GM10248 (cell line): ENCODE data around the gene GAB3.
"Not testable (repeated sequence)": the region's sequence is repeated elsewhere in the genome, so short reads cannot be mapped to it uniquely, and the experiment has no call there.

Experiments
- CTCF ChIA-PET: fragments of 300-600 bp; sonication (Branson Sonifier 250); formaldehyde crosslinking; extraction: SDS; loops from one replicate; lab custom pipeline; 2021; ENCODE audit warnings: antibody characterized with exemption; lab: Yijun Ruan, JAX
- POLR2A ChIA-PET: fragments of 350-650 bp; sonication (Branson Sonifier 250); formaldehyde crosslinking; extraction: SDS; loops from one replicate; lab custom pipeline; 2020; ENCODE audit warnings: antibody characterized with exemption; lab: Yijun Ruan, JAX
- DNase-seq: peaks from one replicate; pipeline ENCODE4 v3.0.0; 2012; ENCODE audit errors: extremely low spot score
- CTCF ChIP-seq: IDR thresholded peaks from 2 replicates; pipeline ENCODE4 v1.5.1; 2012; ENCODE audit warnings: mild to moderate bottlenecking, low read depth; ENCODE audit errors: extremely low read depth, missing control alignments, control extremely low read depth

GAB3 gene

GRCh38 chrX:154711264-154711663 lies 39.6 kb downstream of the GAB3 start:
- ChIA-PET POLR2A (no interaction called here), CTCF (no interaction called here)
- no peak for DNase-seq
- no peak for TF ChIP-seq CTCF

- no peak for DNase-seq
- POLR2A ChIA-PET = no interaction called here
- no peak for TF ChIP-seq CTCF
- CTCF ChIA-PET = no interaction called here
Measured at GRCh38 chrX:154710309-154710708, 40.6 kb downstream of the GAB3 start.

- ChIA-PET POLR2A (no interaction called here), CTCF (interaction anchor here (1.2 kb wide), 1 partner anchor 17 kb away, joined by 3 read pairs; no protein-coding TSS in a partner anchor)
- TF ChIP-seq CTCF = no peak
- no peak for DNase-seq
Measured at GRCh38 chrX:154698630-154699248, 52.1 kb downstream of the GAB3 start.

- ChIA-PET POLR2A (no interaction called here), CTCF (interaction anchor here (1.1 kb wide), 1 partner anchor 52 kb away, joined by 4 read pairs; no protein-coding TSS in a partner anchor)
- DNase-seq = no peak
- TF ChIP-seq CTCF = no peak
Measured at GRCh38 chrX:154696676-154697045, 54.2 kb downstream of the GAB3 start.

GRCh38 chrX:154695911-154696675 lies 54.8 kb downstream of the GAB3 start:
- ChIA-PET CTCF (interaction anchor here (1.1 kb wide), 1 partner anchor 53 kb away, joined by 4 read pairs; no protein-coding TSS in a partner anchor), POLR2A (no interaction called here)
- TF ChIP-seq CTCF = no peak
- DNase-seq = no peak

- POLR2A ChIA-PET = no interaction called here
- CTCF ChIA-PET = no interaction called here
- TF ChIP-seq CTCF = no peak
- DNase-seq = no peak
Measured at GRCh38 chrX:154693394-154693793, 57.5 kb downstream of the GAB3 start.

- CTCF ChIA-PET, POLR2A ChIA-PET, DNase-seq: not testable (repeated sequence)
Measured at GRCh38 chrX:154690438-154690837, 60.4 kb downstream of the GAB3 start.

GRCh38 chrX:154672084-154672483 lies 78.8 kb downstream of the GAB3 start:
- POLR2A ChIA-PET, CTCF ChIA-PET, DNase-seq: not testable (repeated sequence)

- DNase-seq, POLR2A ChIA-PET, CTCF ChIA-PET: not testable (repeated sequence)
Measured at GRCh38 chrX:154670848-154671247, 80.0 kb downstream of the GAB3 start.
